Upper lobe of left lung (tissue), 4 donors: ENCODE results near the gene MITF.

Source experiments
- POLR2A ChIP-seq, 4 donors: fragments of 450-650 bp; IDR thresholded peaks; one replicate each; pipeline ENCODE4 v1.5.1; 2016 to 2017; ENCODE audit warnings: antibody characterized with exemption in 4 of 4, mild to moderate bottlenecking in 2 of 4
- POLR2AphosphoS5 ChIP-seq, 2 donors: sonication (generic); formaldehyde crosslinking; IDR thresholded peaks; one replicate each; pipeline ENCODE4 v1.5.1; 2017; ENCODE audit warnings: antibody characterized with exemption in 2 of 2
- TF ChIP-seq, protein P1 (sequence below), 6 experiments: fragments of 450-650 bp in 4 of 6; fragments of 200-600 bp in 2 of 6; sonication (generic) in 2 of 6; IDR thresholded peaks; one replicate each; pipeline ENCODE4 v1.5.1; 2016 to 2019; ENCODE audit warnings: antibody characterized with exemption in 6 of 6

- TF ChIP-seq POLR2AphosphoS5 (IDR thresholded peaks at IDR 0.05) = no peak
- no peak for TF ChIP-seq POLR2A (IDR thresholded peaks at IDR 0.05)
- TF ChIP-seq, protein P1, sequence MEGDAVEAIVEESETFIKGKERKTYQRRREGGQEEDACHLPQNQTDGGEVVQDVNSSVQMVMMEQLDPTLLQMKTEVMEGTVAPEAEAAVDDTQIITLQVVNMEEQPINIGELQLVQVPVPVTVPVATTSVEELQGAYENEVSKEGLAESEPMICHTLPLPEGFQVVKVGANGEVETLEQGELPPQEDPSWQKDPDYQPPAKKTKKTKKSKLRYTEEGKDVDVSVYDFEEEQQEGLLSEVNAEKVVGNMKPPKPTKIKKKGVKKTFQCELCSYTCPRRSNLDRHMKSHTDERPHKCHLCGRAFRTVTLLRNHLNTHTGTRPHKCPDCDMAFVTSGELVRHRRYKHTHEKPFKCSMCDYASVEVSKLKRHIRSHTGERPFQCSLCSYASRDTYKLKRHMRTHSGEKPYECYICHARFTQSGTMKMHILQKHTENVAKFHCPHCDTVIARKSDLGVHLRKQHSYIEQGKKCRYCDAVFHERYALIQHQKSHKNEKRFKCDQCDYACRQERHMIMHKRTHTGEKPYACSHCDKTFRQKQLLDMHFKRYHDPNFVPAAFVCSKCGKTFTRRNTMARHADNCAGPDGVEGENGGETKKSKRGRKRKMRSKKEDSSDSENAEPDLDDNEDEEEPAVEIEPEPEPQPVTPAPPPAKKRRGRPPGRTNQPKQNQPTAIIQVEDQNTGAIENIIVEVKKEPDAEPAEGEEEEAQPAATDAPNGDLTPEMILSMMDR (IDR thresholded peaks at IDR 0.05) = no peak
Observed at GRCh38 chr3:69712269-69712668, 27.0 kb upstream of the MITF start.
